NCI-H526 (cell line): ENCODE measurements around the gene KRT76.
"Not testable (repeated sequence)": the region's sequence is repeated elsewhere in the genome, so short reads cannot be mapped to it uniquely, and the experiment has no call there.

Experiments used
- DNase-seq, 2 experiments: peaks; one replicate each; lab custom pipeline; 2025; lab: John Stamatoyannopoulos, UW

KRT76 gene

GRCh38 chr12:52781399-52782082, 4.4 kb upstream of the KRT76 start:
- DNase-seq: no peak

- DNase-seq: no peak
These were observed 2.8 kb upstream of the KRT76 start for GRCh38 chr12:52779914-52780313.

- no peak for DNase-seq
These were observed 1.7 kb upstream of the KRT76 start for GRCh38 chr12:52778833-52779232.

- no peak for DNase-seq
These were observed 421 bp upstream of the KRT76 start for GRCh38 chr12:52777566-52777965.

GRCh38 chr12:52776435-52776834, 710 bp downstream of the KRT76 start:
- DNase-seq: no peak

GRCh38 chr12:52774629-52775250, 2.4 kb downstream of the KRT76 start:
- DNase-seq: no peak

GRCh38 chr12:52772772-52773171, 4.4 kb downstream of the KRT76 start:
- DNase-seq: no peak

- DNase-seq: no peak
These were observed 5.0 kb downstream of the KRT76 start for GRCh38 chr12:52772188-52772587.

GRCh38 chr12:52771505-52771904, 5.6 kb downstream of the KRT76 start:
- no peak for DNase-seq

GRCh38 chr12:52771088-52771487, 6.1 kb downstream of the KRT76 start:
- no peak for DNase-seq

GRCh38 chr12:52769946-52770345, 7.2 kb downstream of the KRT76 start:
- DNase-seq: no peak

- no peak for DNase-seq
These were observed 7.8 kb downstream of the KRT76 start for GRCh38 chr12:52769354-52769753.

- no peak for DNase-seq
These were observed 8.5 kb downstream of the KRT76 start for GRCh38 chr12:52768479-52769200.

- DNase-seq: no peak
These were observed 9.7 kb downstream of the KRT76 start for GRCh38 chr12:52767427-52767826.

GRCh38 chr12:52767020-52767379, 10.1 kb downstream of the KRT76 start:
- no peak for DNase-seq

- DNase-seq: no peak
These were observed 10.7 kb downstream of the KRT76 start for GRCh38 chr12:52766351-52767019.

- DNase-seq: no peak
These were observed 11.4 kb downstream of the KRT76 start for GRCh38 chr12:52765702-52766101.

GRCh38 chr12:52763991-52764390, 13.2 kb downstream of the KRT76 start:
- no peak for DNase-seq

- no peak for DNase-seq
These were observed 14.0 kb downstream of the KRT76 start for GRCh38 chr12:52763036-52763659.

- no peak for DNase-seq
These were observed 15.3 kb downstream of the KRT76 start for GRCh38 chr12:52761802-52762201.

- DNase-seq: not testable (repeated sequence)
These were observed 15.9 kb downstream of the KRT76 start for GRCh38 chr12:52761218-52761617.

GRCh38 chr12:52760623-52761022, 16.5 kb downstream of the KRT76 start:
- DNase-seq: no peak
